Non-pigmented ciliary epithelial cell (primary cell): ENCODE measurements around the gene C16orf90.

Experiments used
- DNase-seq: peaks from one replicate; pipeline ENCODE4 v3.0.0-alpha.2; 2010; ENCODE audit warnings: low read depth

The C16orf90 gene

DNA sequence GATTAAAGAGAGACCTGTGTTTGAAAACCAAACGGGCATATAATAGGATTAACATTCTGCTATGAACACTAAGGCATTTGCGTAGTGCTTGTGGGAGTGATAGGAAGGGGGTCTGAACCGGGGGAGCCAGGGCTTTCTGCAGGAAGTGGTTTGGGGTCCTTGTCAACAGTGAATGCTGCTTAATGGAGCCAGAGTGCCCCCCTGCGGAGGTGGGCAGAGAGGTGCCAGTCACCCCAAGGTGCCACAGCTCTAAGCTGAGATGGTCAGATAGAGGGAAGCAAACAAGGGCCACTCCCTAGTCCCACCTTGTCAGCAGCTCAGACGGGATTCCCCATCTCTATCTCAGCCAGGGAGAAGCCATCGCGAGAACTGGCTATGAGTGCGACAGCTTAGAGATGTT is 34.1 kb downstream of the C16orf90 start:
- DNase-seq, result no peak

DNA sequence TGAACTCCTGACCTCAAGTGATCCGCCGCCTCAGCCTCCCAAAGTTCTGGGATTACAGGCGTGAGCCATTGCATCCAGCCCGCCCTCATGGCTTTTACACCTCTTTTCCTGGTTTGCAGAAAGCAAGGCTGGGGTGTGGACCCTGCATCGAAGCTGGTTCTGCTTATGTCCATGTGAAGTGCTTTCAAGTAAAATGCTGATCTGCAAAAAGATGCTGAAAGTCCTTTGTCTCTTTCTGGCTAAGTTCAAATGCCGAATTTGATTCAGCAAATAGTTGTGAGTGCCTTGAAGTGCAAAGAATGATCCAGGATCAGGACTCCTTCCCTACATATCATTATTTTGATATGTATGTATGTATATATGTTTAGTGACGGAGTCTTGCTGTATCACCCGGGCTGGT is 34.7 kb downstream of the C16orf90 start:
- DNase-seq, result no peak

DNA sequence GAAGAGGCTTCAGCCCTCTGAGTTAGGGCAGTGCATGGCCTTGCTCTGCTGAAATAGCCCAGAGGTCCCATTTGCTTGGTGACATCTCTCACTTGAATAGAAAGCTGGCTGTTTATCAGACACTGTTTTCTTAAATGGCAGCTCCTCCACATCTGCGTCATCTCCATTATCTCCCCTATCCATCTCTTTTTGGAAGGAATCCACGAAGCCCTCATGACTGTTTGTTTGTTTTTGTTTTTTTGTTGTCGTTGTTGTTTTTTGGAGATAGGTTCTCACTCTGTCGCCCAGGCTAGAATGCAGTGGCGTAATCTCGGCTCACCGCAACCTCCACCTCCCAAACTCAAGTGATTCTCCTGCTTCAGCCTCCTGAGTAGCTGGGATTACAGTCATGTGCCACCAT is 35.2 kb downstream of the C16orf90 start:
- no peak for DNase-seq

DNA sequence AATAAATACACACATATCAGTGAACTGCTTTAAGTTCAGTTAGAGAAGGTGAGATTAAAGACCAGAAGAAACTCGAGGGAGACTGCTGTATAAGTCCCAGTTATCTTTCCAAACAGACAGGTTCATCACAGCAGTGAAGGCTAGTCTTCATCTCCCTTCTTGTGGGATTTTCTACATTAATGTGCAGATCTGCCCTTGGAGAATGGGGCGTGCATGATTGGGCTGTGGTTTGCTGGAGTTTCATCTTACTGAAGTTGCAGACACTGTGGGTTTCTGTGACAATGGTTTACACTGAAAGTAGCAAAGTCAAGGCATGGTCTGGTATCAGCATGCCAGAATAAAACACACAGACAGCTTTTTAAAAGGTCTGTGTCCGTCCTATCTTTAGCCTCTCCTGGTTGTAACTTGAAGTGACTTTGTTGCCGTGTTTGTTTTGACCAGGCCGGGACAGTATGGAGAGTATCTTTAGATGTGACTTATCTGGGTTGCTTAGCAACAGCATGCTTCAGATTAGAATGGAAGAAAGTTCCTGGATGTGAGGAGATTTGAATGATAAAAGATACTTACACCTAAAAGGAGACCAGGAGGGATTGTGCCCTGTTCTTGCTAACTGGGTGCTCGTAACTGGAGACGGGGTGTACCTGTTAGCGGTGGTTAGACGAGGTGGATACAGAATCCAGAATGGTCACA is 35.7 kb downstream of the C16orf90 start:
- no peak for DNase-seq

DNA sequence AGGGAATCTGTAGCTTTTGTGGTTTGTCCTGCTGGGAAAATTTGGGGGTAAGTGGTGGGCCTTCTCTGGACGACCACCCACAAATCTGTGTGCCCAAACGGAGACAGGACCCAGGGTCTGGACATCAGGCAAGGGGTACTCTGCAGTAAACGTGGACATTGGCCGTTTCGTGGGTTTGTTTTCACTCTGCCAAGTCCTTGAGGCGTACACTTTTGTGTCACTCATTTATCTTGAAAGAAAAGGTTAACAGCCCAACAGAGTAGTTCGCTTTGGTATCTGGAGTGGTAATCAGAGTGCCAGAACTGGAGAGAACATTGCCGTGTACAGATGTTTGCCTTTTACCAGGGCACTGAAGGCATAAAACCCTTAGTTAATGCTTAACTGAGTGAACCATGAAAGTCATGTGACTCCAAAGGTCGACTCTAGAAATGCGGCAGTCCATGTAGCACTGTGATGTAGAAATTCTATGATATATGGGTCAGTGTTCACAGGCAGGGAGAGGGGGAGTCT is 36.4 kb downstream of the C16orf90 start:
- no peak for DNase-seq

DNA sequence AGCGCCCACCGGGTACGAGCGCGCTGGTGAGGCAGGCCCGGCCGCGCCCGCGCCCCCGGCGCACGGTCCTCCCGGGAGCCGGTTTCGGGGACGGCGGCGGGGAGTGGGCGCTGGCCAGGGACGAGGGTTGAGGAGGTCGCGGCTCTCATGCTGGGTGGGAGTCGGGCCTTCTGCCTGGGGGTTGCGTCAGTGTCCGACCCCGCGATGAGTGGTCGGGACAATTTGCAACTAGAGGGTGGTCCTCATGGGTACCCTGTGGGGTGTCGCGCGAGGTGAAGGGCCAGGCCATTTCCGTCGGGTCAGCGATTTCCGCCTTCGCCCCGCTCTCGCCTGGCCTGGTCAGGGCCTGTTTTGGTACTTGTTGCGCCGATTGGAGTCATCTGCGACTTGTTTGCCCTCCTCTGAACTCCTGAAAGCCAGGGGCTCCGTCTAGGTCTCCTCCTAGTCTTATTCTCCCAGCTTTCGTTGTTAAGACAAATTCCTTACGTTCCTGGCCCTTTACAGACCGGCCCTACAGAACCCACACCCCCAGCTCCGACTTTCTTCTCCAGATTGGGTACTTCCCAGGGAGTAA is 36.9 kb downstream of the C16orf90 start:
- no peak for DNase-seq

DNA sequence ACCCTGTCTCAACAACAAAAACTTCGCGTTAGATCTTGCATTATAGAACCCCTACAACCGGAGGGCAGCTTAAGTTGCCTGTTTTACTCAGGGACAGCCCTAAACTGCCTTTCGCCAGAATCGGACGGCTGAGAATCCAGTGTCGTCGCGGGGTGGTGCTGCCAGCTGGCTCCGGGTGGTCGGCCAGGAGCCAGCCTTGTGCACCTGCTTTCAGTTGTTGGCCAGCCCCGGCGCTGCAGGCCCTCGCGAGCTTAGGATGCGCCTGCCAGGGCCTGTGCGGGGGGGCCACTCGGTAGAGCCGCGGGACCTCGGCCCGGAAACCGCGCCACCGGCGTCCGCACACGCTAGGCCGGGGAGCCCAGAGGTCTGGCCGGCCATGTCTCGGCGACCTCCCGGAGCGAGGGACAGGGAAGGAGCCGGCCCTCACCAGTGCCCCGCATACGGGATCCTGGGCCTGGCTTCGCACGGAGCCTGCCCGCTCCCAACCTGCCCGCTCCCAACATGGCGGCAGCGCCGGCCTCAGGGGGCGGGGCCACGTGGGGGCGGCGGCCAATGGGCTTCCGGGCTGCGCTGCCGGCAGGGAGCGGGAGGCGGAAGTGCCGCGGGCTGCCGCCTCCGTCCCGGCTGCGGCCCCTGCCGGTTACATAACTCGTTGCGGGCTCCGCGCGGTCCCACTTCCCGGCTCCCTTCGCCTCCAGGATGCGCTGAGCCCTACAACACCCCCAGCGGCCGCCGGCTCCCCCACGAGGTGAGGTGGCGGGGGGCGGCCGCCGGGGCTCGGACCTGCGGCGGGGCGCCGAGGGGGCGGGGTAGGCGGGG is 37.6 kb downstream of the C16orf90 start:
- DNase-seq, result no peak

DNA sequence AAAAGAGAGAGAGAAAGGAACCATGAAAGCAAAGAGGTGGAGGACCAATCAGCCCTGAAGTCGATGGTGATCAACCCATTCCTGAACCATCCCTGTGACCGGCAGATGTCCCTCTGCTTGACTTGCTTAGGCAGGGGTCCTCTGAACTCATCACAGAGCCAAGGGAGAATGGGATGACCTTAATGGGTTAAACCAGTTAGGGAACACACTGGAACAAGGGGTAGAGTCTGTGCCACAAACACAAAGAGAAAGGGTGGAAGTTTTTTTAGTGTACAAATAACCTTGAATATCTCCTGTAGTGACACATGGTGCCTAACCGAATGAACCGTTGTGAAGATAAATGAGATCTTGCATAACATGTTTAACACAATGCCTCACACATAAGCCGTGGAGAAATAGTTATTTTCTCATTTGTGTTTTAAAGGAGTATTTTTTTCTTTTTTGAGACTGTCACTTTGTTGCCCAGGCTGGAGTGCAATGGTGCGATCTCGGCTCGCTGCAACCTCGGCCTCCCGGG is 40.6 kb downstream of the C16orf90 start:
- DNase-seq, result no peak

DNA sequence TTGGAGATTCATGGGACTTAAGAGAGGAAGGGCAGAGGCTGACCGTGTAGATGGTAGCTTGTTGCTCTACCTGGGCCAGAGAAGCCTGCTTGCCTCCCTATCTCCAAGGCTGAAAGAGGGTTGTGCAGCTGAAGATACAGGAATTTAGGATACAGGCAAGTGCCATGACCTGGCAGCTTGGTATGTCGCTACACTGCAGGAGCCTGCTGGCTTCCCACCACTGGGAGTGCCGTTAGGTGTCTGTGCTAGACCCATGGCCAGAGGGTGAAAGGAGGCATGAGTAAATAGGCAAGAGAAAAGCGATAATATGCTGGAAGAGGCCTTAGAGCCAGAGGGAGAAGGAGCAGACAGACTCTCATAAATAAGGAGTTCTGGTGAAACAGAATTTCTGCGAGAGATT is 41.2 kb downstream of the C16orf90 start:
- no peak for DNase-seq

DNA sequence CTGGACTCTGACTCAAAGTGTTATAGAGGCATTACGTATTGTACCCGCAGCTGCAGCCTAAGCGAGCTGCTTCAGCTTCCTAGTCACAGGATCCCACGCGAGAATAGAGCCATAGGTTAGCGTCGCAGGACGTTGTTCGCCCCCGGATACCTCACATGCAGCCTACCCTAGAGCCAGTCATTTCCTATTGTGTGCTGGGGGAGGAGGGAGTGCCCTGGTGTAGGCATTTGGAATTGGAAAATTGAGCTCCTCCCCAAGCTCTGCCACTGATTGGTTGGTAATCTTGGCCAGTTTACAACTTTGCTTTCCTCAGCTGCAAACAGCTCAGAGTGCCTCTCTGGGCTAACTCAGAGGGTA is 51.3 kb downstream of the C16orf90 start:
- no peak for DNase-seq
